Skeletal muscle satellite cell (primary cell): Measurements from ENCODE around the gene RFTN1.
A peak's percentile ranks its signal among the peaks of the same experiment; 100 is the strongest.
"Not testable (repeated sequence)": the region's sequence is repeated elsewhere in the genome, so short reads cannot be mapped to it uniquely, and the experiment has no call there.

Source experiments
- H3K27me3 ChIP-seq: 2 replicates; pipeline ENCODE4 v1.7.0; 2013; ENCODE audit warnings: low read length; ENCODE audit not compliant: control insufficient read depth, insufficient read depth
- H3K36me3 ChIP-seq: 2 replicates; pipeline ENCODE4 v1.7.0; 2013; ENCODE audit warnings: mild to moderate bottlenecking, control low read depth, low read length; ENCODE audit not compliant: insufficient read depth
- H3K4me1 ChIP-seq: 2 replicates; pipeline ENCODE4 v1.7.0; 2013; ENCODE audit warnings: low read length; ENCODE audit not compliant: control insufficient read depth, insufficient read depth
- H3K4me2 ChIP-seq: 2 replicates; pipeline ENCODE4 v1.7.0; 2013; ENCODE audit warnings: mild to moderate bottlenecking, low read length
- H3K4me3 ChIP-seq: 2 replicates; pipeline ENCODE4 v1.7.0; 2013; ENCODE audit warnings: low read length
- H3K9ac ChIP-seq: 2 replicates; pipeline ENCODE4 v1.7.0; 2013; ENCODE audit warnings: mild to moderate bottlenecking, low read depth, low read length, moderate library complexity
- H3K9me3 ChIP-seq: replicated peaks from 2 replicates; pipeline ENCODE4 v1.7.0; 2013; ENCODE audit warnings: mild to moderate bottlenecking, control low read depth, low read length

Gene RFTN1

GRCh38 chr3:16490062-16490619, 23.4 kb downstream of the RFTN1 start:
- Histone ChIP-seq H3K9me3 (no peaks in the 10 kb centered on the region), H3K4me1 (peaks cover 9% of the 10 kb centered on the region), H3K36me3 (peaks cover 20% of the 10 kb centered on the region)

GRCh38 chr3:16489326-16490061, 24.0 kb downstream of the RFTN1 start:
- peaks cover 20% of the 10 kb centered on the region for H3K36me3 ChIP-seq
- not testable (repeated sequence) for H3K4me2 ChIP-seq

More at GRCh38 chr3:16490062-16490619, 23.4 kb downstream of the RFTN1 start:
- Histone ChIP-seq H3K9ac (no peak overlapping the region), H3K4me2 (no peak overlapping the region), H3K4me3 (no peak overlapping the region), H3K27me3 (no peaks in the 10 kb centered on the region)

GRCh38 chr3:16488637-16489036, 24.9 kb downstream of the RFTN1 start:
- no peak overlapping the region for H3K4me2 ChIP-seq
- no peaks in the 10 kb centered on the region for H3K27me3 ChIP-seq
- H3K4me1 ChIP-seq, result peaks cover 24% of the 10 kb centered on the region
- no peaks in the 10 kb centered on the region for H3K9me3 ChIP-seq
- H3K4me3 ChIP-seq, result no peak overlapping the region
- H3K9ac ChIP-seq, result no peak overlapping the region
- peaks cover 20% of the 10 kb centered on the region for H3K36me3 ChIP-seq

More at GRCh38 chr3:16489326-16490061, 24.0 kb downstream of the RFTN1 start:
- not testable (repeated sequence) for H3K9me3 ChIP-seq, H3K9ac ChIP-seq, H3K27me3 ChIP-seq, H3K4me3 ChIP-seq
- H3K4me1 ChIP-seq, result peaks cover 15% of the 10 kb centered on the region

GRCh38 chr3:16487511-16488175, 25.9 kb downstream of the RFTN1 start:
- H3K4me2 ChIP-seq, result no peak overlapping the region
- no peak overlapping the region for H3K4me3 ChIP-seq
- H3K4me1 ChIP-seq, result peaks cover 30% of the 10 kb centered on the region
- no peaks in the 10 kb centered on the region for H3K27me3 ChIP-seq
- H3K9ac ChIP-seq, result no peak overlapping the region
- peaks cover 20% of the 10 kb centered on the region for H3K36me3 ChIP-seq
- no peaks in the 10 kb centered on the region for H3K9me3 ChIP-seq

- Histone ChIP-seq H3K4me2 (no peak overlapping the region), H3K4me3 (no peak overlapping the region), H3K9me3 (no peaks in the 10 kb centered on the region), H3K9ac (no peak overlapping the region), H3K4me1 (peaks cover 31% of the 10 kb centered on the region), H3K27me3 (no peaks in the 10 kb centered on the region), H3K36me3 (peaks cover 17% of the 10 kb centered on the region)
These were observed 26.5 kb downstream of the RFTN1 start for GRCh38 chr3:16486951-16487480.

- Histone ChIP-seq H3K4me3 (no peak overlapping the region), H3K27me3 (no peaks in the 10 kb centered on the region), H3K9ac (no peak overlapping the region), H3K36me3 (peaks cover 8% of the 10 kb centered on the region), H3K9me3 (no peaks in the 10 kb centered on the region), H3K4me2 (no peak overlapping the region), H3K4me1 (peaks cover 39% of the 10 kb centered on the region)
These were observed 27.3 kb downstream of the RFTN1 start for GRCh38 chr3:16486201-16486600.

GRCh38 chr3:16485395-16485992, 28.0 kb downstream of the RFTN1 start:
- Histone ChIP-seq H3K9me3 (no peaks in the 10 kb centered on the region), H3K36me3 (peaks cover 4% of the 10 kb centered on the region), H3K27me3 (no peaks in the 10 kb centered on the region), H3K4me3 (no peak overlapping the region), H3K4me1 (peaks cover 47% of the 10 kb centered on the region), H3K9ac (peak overlapping the region; percentile 68), H3K4me2 (peak overlapping the region; percentile 8)

GRCh38 chr3:16484984-16485383, 28.5 kb downstream of the RFTN1 start:
- no peaks in the 10 kb centered on the region for H3K9me3 ChIP-seq

GRCh38 chr3:16484216-16484615, 29.3 kb downstream of the RFTN1 start:
- Histone ChIP-seq H3K27me3 (no peaks in the 10 kb centered on the region), H3K36me3 (peaks cover 8% of the 10 kb centered on the region), H3K9ac (peak overlapping the region; percentile 68), H3K4me3 (no peak overlapping the region), H3K4me1 (peaks cover 50% of the 10 kb centered on the region), H3K4me2 (peak overlapping the region; percentile 7), H3K9me3 (no peaks in the 10 kb centered on the region)

More at GRCh38 chr3:16484984-16485383, 28.5 kb downstream of the RFTN1 start:
- Histone ChIP-seq H3K36me3 (peaks cover 4% of the 10 kb centered on the region), H3K27me3 (no peaks in the 10 kb centered on the region), H3K4me2 (peak overlapping the region; percentile 7), H3K4me1 (peaks cover 50% of the 10 kb centered on the region), H3K4me3 (no peak overlapping the region), H3K9ac (peak overlapping the region; percentile 68)

GRCh38 chr3:16482770-16483531, 30.5 kb downstream of the RFTN1 start:
- no peak overlapping the region for H3K4me2 ChIP-seq
- peaks cover 50% of the 10 kb centered on the region for H3K4me1 ChIP-seq
- no peaks in the 10 kb centered on the region for H3K9me3 ChIP-seq
- no peaks in the 10 kb centered on the region for H3K27me3 ChIP-seq
- peaks cover 14% of the 10 kb centered on the region for H3K36me3 ChIP-seq
- no peak overlapping the region for H3K4me3 ChIP-seq
- H3K9ac ChIP-seq, result peak overlapping the region; percentile 68
